Breast epithelium (tissue), 3 donors: Measurements from ENCODE around the gene PSMA8.

ENCODE experiments used
- POLR2A ChIP-seq: fragments of 450-650 bp; IDR thresholded peaks from one replicate; pipeline ENCODE4 v1.6.1; 2016; ENCODE audit warnings: antibody characterized with exemption, mild to moderate bottlenecking, moderate library complexity
- POLR2AphosphoS5 ChIP-seq, 3 donors: sonication (generic); formaldehyde crosslinking; IDR thresholded peaks; one replicate each; pipeline ENCODE4 v1.6.1; 2017; ENCODE audit warnings: antibody characterized with exemption in 3 of 3
- TF ChIP-seq, protein P1 (sequence below), 3 donors: fragments of 450-650 bp; IDR thresholded peaks; one replicate each; pipeline ENCODE4 v1.5.1; 2016 to 2017; ENCODE audit warnings: antibody characterized with exemption in 3 of 3, mild to moderate bottlenecking in 3 of 3, moderate library complexity in 3 of 3

DNA sequence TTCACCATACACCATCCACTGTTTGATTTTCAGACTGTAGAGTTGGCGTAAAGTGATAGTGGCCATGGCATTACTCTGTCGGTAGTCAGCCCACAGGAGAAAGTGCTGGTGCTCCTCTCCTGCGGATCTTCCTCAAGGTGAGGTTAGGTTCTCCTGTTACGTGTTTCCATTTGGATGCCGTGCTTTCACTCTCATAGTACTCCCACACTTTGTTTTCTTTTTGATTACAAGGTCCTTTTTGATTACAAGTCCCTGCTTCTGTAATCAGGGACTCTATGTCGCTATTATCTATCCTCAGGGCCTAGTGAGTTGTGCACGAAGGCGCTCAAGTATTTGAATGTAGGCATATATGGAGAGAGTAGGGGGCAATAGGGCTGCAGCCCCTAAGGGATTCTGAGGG is 96.8 kb downstream of the PSMA8 start:
- TF ChIP-seq, protein P1, sequence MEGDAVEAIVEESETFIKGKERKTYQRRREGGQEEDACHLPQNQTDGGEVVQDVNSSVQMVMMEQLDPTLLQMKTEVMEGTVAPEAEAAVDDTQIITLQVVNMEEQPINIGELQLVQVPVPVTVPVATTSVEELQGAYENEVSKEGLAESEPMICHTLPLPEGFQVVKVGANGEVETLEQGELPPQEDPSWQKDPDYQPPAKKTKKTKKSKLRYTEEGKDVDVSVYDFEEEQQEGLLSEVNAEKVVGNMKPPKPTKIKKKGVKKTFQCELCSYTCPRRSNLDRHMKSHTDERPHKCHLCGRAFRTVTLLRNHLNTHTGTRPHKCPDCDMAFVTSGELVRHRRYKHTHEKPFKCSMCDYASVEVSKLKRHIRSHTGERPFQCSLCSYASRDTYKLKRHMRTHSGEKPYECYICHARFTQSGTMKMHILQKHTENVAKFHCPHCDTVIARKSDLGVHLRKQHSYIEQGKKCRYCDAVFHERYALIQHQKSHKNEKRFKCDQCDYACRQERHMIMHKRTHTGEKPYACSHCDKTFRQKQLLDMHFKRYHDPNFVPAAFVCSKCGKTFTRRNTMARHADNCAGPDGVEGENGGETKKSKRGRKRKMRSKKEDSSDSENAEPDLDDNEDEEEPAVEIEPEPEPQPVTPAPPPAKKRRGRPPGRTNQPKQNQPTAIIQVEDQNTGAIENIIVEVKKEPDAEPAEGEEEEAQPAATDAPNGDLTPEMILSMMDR (IDR thresholded peaks at IDR 0.05): no peak
- TF ChIP-seq POLR2A: no peak
- no peak for TF ChIP-seq POLR2AphosphoS5 (IDR thresholded peaks at IDR 0.05)
